ENCODE measurements around the gene C16orf89.
A peak's percentile ranks its signal among the peaks of the same experiment; 100 is the strongest.

C16orf89 gene

DNA sequence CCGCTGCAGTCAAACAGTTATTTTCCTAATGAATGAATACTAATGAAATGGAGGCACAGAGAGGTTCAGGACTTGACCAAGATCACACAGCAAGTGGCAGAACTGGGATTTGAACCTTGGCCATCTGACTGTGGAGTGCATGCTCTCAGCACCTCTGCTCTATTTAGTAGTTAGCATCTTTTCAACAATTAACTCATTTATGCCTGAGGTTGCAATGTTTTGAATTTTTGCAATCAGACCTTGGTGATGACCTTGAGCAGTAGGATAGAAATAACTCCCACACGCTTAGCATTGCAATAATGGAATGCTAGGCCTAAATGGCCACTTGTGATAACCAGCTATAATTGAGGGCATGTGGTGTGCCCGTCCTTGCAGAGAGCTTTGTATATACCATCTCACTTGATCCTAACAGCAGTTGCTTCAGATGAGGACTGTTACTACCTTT is 63.0 kb downstream of the C16orf89 start:
- no peak for DNase-seq

DNA sequence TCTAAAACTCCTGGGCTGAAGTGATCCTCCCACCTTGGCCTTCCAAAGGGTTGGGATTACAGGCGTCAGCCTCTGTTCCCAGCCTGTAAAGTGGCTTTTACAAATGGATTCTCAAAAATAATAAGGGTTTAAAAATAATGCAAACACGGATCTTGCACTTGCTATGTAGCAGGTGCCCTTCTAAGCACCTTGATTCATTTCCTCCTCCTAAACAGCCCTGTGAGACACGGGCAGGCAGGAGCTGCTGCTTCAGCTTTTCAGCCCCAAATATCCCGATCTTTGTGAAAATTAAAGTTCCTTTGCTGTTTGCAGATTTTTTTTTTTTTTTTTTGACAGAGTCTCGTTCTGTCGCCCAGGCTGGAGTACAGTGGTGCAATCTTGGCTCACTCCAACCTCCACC is 63.8 kb downstream of the C16orf89 start:
- no peak for DNase-seq

DNA sequence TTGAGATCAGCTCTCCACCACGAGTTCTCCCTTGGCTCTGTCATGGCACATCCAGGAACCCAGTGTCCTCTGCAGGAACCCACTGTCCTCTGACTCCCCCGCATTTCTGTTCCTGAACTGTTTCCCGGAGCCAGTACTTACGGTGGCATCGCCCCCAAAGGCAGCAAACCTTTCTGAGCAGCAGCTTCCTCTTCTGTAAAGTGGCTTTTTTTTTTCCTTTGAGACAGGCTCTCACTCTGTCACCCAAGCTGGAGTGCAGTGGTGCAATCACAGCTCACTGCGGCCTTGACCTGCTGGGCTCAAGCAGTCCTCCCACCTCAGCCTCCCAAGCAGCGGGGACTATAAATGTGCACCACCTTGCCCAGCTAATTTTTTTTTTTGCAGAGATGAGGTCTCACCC is 64.2 kb downstream of the C16orf89 start:
- no peak for DNase-seq

DNA sequence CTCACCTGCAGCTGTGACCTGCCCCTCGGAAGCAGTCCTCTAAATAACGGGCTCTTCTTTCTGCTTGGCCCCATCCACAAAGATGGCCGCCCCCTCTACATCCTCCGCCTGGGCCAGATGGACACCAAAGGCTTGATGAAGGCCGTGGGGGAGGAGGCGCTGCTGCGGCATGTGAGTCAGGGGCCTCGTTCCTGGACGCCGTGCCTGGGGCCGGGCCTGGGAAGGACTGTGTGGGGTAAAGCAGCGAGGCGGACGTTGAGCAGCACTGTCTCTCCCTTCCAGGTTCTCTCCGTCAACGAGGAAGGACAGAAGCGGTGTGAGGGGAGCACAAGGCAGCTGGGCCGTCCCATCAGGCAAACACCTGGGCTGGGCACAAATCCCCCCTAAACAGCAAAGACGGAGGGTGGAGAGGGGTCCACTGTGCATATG is 65.2 kb downstream of the C16orf89 start:
- no peak for DNase-seq

DNA sequence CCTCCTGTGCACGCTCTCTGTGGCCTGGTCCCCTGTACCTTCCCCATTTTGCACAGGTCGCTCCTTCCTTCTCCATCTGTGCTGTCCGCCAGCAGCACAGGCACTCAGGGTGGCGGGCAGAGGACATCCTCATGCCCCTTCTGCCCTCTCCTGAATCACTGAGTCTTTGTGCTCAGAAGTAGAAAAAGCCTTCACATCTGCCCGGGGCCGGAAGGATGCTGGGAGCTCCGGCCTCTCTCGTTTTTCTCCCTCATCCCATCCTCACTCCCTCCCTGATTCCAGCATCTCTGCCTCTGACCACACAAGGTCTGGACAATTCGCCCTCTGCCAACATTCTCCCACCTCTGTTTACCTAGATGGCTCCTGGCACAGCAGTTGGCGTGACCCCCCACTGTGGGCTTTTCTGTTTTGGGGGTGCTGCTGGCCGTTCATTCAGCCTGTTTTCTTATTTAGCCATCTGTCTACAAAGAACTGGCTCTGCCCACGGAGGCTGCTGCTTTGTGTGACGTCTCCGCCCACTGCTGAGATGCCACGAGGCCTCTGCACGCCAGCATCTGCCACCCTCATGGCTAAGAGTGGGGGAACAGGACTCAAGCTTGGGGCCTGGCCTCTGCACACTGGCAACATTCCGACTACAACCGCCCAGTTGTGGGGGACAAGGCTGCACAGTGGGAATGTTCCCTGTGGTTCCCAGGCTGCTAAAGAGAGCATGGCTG is 70.9 kb downstream of the C16orf89 start:
- DNase-seq, result peak; percentile 65

All from NCI-H69 (cell line).